Sigmoid colon (tissue), 4 donors: ENCODE results near the gene AVEN.

Experiments used
- CTCF ChIP-seq, 4 experiments: fragments of 450-650 bp in 3 of 4; fragments of 200-600 bp in 1 of 4; IDR thresholded peaks; one replicate each; pipeline ENCODE4 v1.5.1; 2016 to 2019; ENCODE audit warnings: antibody characterized with exemption in 4 of 4, mild to moderate bottlenecking in 3 of 4, moderate library complexity in 2 of 4
- EP300 ChIP-seq, 4 donors: sonication (generic); formaldehyde crosslinking; IDR thresholded peaks; one replicate each; pipeline ENCODE4 v1.6.1; 2017; ENCODE audit warnings: antibody characterized with exemption in 4 of 4
- POLR2A ChIP-seq, 2 donors: fragments of 450-650 bp; IDR thresholded peaks; one replicate each; pipeline ENCODE4 v1.6.1; 2016; ENCODE audit warnings: antibody characterized with exemption in 2 of 2, mild to moderate bottlenecking in 2 of 2, moderate library complexity in 2 of 2
- POLR2AphosphoS5 ChIP-seq, 4 donors: sonication (generic); formaldehyde crosslinking; IDR thresholded peaks; one replicate each; pipeline ENCODE4 v1.6.1; 2017; ENCODE audit warnings: antibody characterized with exemption in 4 of 4

- TF ChIP-seq CTCF (IDR thresholded peaks at IDR 0.05), result no peak
- no peak for TF ChIP-seq POLR2A (IDR thresholded peaks at IDR 0.05)
- TF ChIP-seq POLR2AphosphoS5 (IDR thresholded peaks at IDR 0.05), result no peak
- TF ChIP-seq EP300 (IDR thresholded peaks at IDR 0.05), result no peak
These were observed 37.5 kb downstream of the AVEN start for GRCh38 chr15:34001536-34001935.
